ENCODE results near the gene SLC44A2. TPM values are rescaled to one million over a fixed set of nuclear protein-coding genes. Genes with fewer than 3 reads are reported as not detected.
"Not testable (repeated sequence)": the region's sequence is repeated elsewhere in the genome, so short reads cannot be mapped to it uniquely, and the experiment has no call there.

Gene SLC44A2
- total and polyA plus RNA-seq, 3 experiments from 2014 or later = 70.5 to 285 (median 88.2) TPM

DNA sequence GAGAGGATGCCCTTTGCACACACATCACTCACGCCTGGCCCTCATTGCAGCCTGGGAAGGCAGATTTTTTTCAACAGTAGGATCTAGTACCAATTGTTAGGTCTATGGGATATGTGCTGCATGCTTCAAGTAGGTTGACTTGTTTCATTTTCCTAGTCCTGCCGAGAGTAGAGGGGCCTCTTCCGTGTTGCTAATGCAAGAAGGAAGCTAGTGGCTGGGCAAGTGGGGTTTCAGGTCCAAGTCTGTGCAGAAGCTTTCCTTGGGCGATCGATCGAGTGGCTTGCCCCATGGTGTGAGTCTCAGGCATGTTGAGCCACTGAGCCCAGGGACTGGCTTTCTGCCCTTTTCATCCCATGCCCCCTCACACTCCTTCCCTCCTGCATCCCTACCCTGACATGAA is 42.5 kb downstream of the SLC44A2 start:
- peaks cover 19% of the 10 kb centered on the region for H3K4me1 ChIP-seq (ENCODE audit: insufficient read depth, low read length)

DNA sequence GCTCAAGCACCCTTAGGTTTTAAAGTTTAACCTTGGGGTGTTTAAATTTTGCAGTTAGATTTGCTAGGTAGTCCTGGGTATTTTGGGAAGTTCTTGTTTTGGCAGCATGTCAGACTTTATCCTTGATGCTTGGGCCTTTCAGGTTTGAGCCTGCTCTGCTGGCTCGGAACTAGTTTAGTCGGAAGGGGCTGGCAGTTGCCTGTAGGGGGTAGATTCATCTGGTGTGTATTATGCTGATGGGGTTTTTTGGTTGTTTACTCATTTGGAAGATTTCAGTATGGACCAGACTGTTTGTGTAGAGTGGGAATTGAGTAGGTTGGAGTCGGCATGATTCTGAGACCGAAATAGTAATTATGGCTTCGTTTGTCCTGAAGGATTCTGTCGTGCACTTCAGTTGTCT is 43.9 kb downstream of the SLC44A2 start:
- Mint-ChIP-seq H3K9me3 (no peaks in the 10 kb centered on the region), H3K27ac (peak overlapping the region in 5 of 8 donors; percentile 9 to 80 (median 55)), H3K36me3 (peaks cover 3 to 60% (median 5%) of the 10 kb centered on the region in 3 donors), H3K27me3 (peaks cover 0 to 4% of the 10 kb centered on the region in 2 donors), H3K4me1 (peaks cover 44 to 57% (median 44%) of the 10 kb centered on the region in 3 donors), H3K4me3 (peak overlapping the region in 3 of 7 donors; percentile 6 to 45 (median 33))
- H3K27ac ChIP-seq (ENCODE audit: low read depth, low read length) = no peak overlapping the region
- ChIA-PET POLR2A (no interaction called here), CTCF (interaction anchor here (1.3 kb wide), 1 partner anchor 88 kb away, joined by 3 read pairs; no protein-coding TSS in a partner anchor)
- H3K36me3 ChIP-seq (ENCODE audit: insufficient read depth, low read length) = peaks cover 23% of the 10 kb centered on the region
- DNase-seq = no peak
- no peaks in the 10 kb centered on the region for H3K27me3 ChIP-seq (ENCODE audit: insufficient read depth, low read length, poor library complexity, severe bottlenecking)
- no peaks in the 10 kb centered on the region for H3K9me3 ChIP-seq (ENCODE audit: low read length)
- no peak overlapping the region for H3K4me3 ChIP-seq (ENCODE audit: low read length)
- peaks cover 16% of the 10 kb centered on the region for H3K4me1 ChIP-seq (ENCODE audit: insufficient read depth, low read length)

More for the DNA sequence above, 42.5 kb downstream of the SLC44A2 start:
- H3K27me3 Mint-ChIP-seq = peaks cover 0 to 4% of the 10 kb centered on the region in 2 donors
- no peaks in the 10 kb centered on the region for H3K9me3 Mint-ChIP-seq
- H3K27me3 ChIP-seq (ENCODE audit: insufficient read depth, low read length, poor library complexity, severe bottlenecking) = no peaks in the 10 kb centered on the region
- POLR2A ChIA-PET = interaction anchor here (0.5 kb wide), 1 partner anchor 569 kb away, joined by 3 read pairs; no protein-coding TSS in a partner anchor
- H3K27ac ChIP-seq (ENCODE audit: low read depth, low read length) = no peak overlapping the region
- DNase-seq = no peak
- H3K36me3 Mint-ChIP-seq = peaks cover 0 to 53% (median 2%) of the 10 kb centered on the region in 3 donors
- no peaks in the 10 kb centered on the region for H3K9me3 ChIP-seq (ENCODE audit: low read length)
- CTCF ChIA-PET = interaction anchor here (1.4 kb wide), 1 partner anchor 23 kb away, joined by 4 read pairs; no protein-coding TSS in a partner anchor
- H3K36me3 ChIP-seq (ENCODE audit: insufficient read depth, low read length) = peaks cover 17% of the 10 kb centered on the region
- peak overlapping the region in 3 of 7 donors; percentile 24 to 61 (median 46) for H3K4me3 Mint-ChIP-seq
- H3K4me1 Mint-ChIP-seq = peaks cover 46 to 63% (median 54%) of the 10 kb centered on the region in 3 donors
- H3K4me3 ChIP-seq (ENCODE audit: low read length) = no peak overlapping the region
- H3K27ac Mint-ChIP-seq = peak overlapping the region in 3 of 8 donors; percentile 36 to 73 (median 68)

DNA sequence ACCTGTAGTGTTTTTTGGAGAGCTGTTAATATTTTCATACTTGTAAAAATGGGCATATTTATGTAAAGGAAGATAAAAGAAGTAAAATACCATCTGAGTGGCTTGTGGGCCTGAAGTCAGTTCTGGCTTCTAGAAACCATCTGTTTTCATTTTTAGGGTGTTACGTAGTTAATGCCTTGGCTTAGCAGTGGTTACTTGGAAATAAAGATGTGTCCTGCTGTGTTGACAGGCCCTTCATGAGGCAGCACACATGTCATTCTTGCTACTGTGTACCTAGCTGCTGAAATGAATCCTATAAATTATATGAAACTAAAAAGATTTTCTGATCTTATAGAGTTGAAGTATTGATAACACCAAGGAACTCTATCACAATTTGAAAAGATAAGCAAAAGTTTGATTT is 44.8 kb downstream of the SLC44A2 start:
- POLR2A ChIA-PET = no interaction called here
- DNase-seq = no peak
- H3K9me3 Mint-ChIP-seq = no peaks in the 10 kb centered on the region
- H3K4me3 ChIP-seq (ENCODE audit: low read length) = no peak overlapping the region
- H3K4me3 Mint-ChIP-seq = peak overlapping the region in 1 of 7 donors; percentile 44
- no peak overlapping the region for H3K27ac ChIP-seq (ENCODE audit: low read depth, low read length)
- H3K36me3 ChIP-seq (ENCODE audit: insufficient read depth, low read length) = peaks cover 23% of the 10 kb centered on the region
- peak overlapping the region in 4 of 8 donors; percentile 9 to 63 (median 29) for H3K27ac Mint-ChIP-seq
- CTCF ChIA-PET = interaction anchor here (1.3 kb wide), 1 partner anchor 89 kb away, joined by 3 read pairs; no protein-coding TSS in a partner anchor
- H3K4me1 Mint-ChIP-seq = peaks cover 44 to 53% (median 44%) of the 10 kb centered on the region in 3 donors
- H3K4me1 ChIP-seq (ENCODE audit: insufficient read depth, low read length) = peaks cover 16% of the 10 kb centered on the region
- no peaks in the 10 kb centered on the region for H3K27me3 ChIP-seq (ENCODE audit: insufficient read depth, low read length, poor library complexity, severe bottlenecking)
- peaks cover 0 to 4% of the 10 kb centered on the region in 2 donors for H3K27me3 Mint-ChIP-seq
- H3K36me3 Mint-ChIP-seq = peaks cover 3 to 67% (median 8%) of the 10 kb centered on the region in 3 donors
- H3K9me3 ChIP-seq (ENCODE audit: low read length) = no peaks in the 10 kb centered on the region

DNA sequence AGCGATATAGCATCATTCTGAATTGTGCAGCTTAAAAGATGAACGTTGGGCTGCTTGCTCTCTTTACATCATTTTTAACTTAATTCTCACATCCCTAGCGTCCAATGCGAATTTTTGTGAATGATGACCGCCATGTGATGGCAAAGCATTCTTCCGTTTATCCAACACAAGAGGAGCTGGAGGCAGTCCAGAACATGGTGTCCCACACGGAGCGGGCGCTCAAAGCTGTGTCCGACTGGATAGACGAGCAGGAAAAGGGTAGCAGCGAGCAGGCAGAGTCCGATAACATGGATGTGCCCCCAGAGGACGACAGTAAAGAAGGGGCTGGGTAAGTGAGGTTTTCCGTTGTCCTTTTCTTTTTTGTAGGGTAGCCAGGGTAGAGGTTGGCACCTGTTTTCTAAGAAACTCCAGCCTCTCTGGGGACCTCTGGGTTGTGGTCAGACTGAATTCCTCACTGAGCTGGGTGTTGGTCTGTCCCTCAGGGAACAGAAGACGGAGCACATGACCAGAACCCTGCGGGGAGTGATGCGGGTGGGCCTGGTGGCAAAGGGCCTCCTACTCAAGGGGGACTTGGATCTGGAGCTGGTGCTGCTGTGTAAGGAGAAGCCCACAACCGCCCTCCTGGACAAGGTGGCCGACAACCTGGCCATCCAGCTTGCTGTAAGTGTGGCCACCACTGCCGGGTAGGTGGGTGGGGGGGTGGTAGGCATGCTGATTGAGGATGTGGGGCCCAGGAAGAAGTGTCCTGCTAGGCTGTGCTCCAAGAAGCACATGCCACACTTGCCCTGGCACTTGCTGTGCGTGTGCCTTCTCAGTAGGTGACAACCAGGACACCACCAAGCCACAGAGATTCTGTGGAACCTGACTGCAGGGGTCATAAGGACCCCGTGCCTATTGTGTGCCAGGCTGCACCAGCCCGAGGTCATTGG is 45.8 kb downstream of the SLC44A2 start:
- H3K4me3 Mint-ChIP-seq = no peak overlapping the region
- no peaks in the 10 kb centered on the region for H3K9me3 Mint-ChIP-seq
- H3K4me1 ChIP-seq (ENCODE audit: insufficient read depth, low read length) = peaks cover 16% of the 10 kb centered on the region
- H3K27me3 Mint-ChIP-seq = peaks cover 0 to 4% of the 10 kb centered on the region in 2 donors
- POLR2A ChIA-PET = interaction anchor here (0.6 to 0.7 kb wide), 3 partner anchors 16 to 46 kb away, joined by 3 to 7 read pairs (median 4); no protein-coding TSS in a partner anchor
- CTCF ChIA-PET = interaction anchor here (0.9 kb wide), 1 partner anchor 29 kb away, joined by 4 read pairs; no protein-coding TSS in a partner anchor
- DNase-seq = no peak
- H3K27ac ChIP-seq (ENCODE audit: low read depth, low read length) = no peak overlapping the region
- H3K4me1 Mint-ChIP-seq = peaks cover 40 to 49% (median 41%) of the 10 kb centered on the region in 3 donors
- H3K27me3 ChIP-seq (ENCODE audit: insufficient read depth, low read length, poor library complexity, severe bottlenecking) = no peaks in the 10 kb centered on the region
- H3K36me3 ChIP-seq (ENCODE audit: insufficient read depth, low read length) = peaks cover 29% of the 10 kb centered on the region
- H3K36me3 Mint-ChIP-seq = peaks cover 3 to 73% (median 14%) of the 10 kb centered on the region in 3 donors
- H3K4me3 ChIP-seq (ENCODE audit: low read length) = no peak overlapping the region
- no peaks in the 10 kb centered on the region for H3K9me3 ChIP-seq (ENCODE audit: low read length)
- H3K27ac Mint-ChIP-seq = peak overlapping the region in 3 of 8 donors; percentile 23 to 81 (median 74)

DNA sequence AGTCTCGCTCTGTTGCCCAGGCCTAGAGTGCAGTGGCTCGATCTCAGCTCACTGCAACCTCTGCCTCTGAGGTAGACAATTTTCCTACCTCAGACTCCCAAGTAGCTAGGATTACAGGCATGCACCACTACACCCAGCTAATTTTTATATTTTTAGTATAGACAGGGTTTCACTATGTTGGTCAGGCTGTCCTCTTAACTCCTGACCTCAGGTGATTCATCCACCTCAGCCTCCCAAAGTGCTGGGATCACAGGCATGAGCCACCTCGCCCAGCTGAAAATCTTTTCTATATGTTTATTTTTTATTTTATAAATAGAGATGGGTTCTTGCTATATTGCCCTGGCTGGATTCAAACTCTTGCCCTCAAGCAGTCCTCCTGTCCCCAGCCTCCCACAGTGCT is 46.6 kb downstream of the SLC44A2 start:
- not testable (repeated sequence) for H3K4me3 Mint-ChIP-seq; H3K9me3 ChIP-seq (ENCODE audit: low read length); DNase-seq; H3K9me3 Mint-ChIP-seq; H3K4me3 ChIP-seq (ENCODE audit: low read length); H3K27ac ChIP-seq (ENCODE audit: low read depth, low read length); H3K27me3 Mint-ChIP-seq; H3K27ac Mint-ChIP-seq; H3K27me3 ChIP-seq (ENCODE audit: insufficient read depth, low read length, poor library complexity, severe bottlenecking)
- POLR2A ChIA-PET = interaction anchor here (0.6 to 0.7 kb wide), 2 partner anchors 16 to 30 kb away, joined by 3 to 7 read pairs; no protein-coding TSS in a partner anchor
- CTCF ChIA-PET = interaction anchor here (0.9 to 1.6 kb wide), 2 partner anchors 10 to 28 kb away, joined by 4 to 7 read pairs; no protein-coding TSS in a partner anchor
- H3K36me3 ChIP-seq (ENCODE audit: insufficient read depth, low read length) = peaks cover 33% of the 10 kb centered on the region
- H3K4me1 ChIP-seq (ENCODE audit: insufficient read depth, low read length) = peaks cover 16% of the 10 kb centered on the region
- peaks cover 3 to 68% (median 15%) of the 10 kb centered on the region in 3 donors for H3K36me3 Mint-ChIP-seq
- peaks cover 32 to 41% (median 34%) of the 10 kb centered on the region in 3 donors for H3K4me1 Mint-ChIP-seq

DNA sequence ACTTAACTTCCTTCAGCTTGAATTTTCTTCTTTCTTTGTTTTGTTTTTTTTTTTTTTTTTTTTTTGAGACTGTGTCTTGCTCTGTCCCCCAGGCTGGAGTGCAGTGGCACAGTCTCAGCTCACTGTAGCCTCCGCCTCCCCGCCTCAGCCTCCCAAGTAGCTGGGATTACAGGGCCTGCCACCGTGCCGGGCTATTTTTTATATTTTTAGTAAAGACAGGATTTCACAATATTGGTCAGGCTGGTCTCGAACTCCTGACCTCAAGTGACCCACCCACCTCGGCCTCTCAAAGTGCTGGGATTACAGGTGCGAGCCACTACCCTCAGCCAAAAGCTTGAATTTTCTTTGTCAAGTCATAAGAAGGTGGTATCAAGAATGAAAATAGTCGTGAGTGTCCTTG is 49.9 kb downstream of the SLC44A2 start:
- H3K4me1 ChIP-seq (ENCODE audit: insufficient read depth, low read length); POLR2A ChIA-PET; H3K9me3 Mint-ChIP-seq; DNase-seq; H3K27me3 Mint-ChIP-seq; CTCF ChIA-PET; H3K4me3 Mint-ChIP-seq; H3K27me3 ChIP-seq (ENCODE audit: insufficient read depth, low read length, poor library complexity, severe bottlenecking); H3K27ac Mint-ChIP-seq; H3K9me3 ChIP-seq (ENCODE audit: low read length); H3K27ac ChIP-seq (ENCODE audit: low read depth, low read length); H3K4me3 ChIP-seq (ENCODE audit: low read length): not testable (repeated sequence)
- Mint-ChIP-seq H3K36me3 (peaks cover 3 to 85% (median 15%) of the 10 kb centered on the region in 3 donors), H3K4me1 (peaks cover 8 to 15% (median 12%) of the 10 kb centered on the region in 3 donors)
- H3K36me3 ChIP-seq (ENCODE audit: insufficient read depth, low read length) = peaks cover 66% of the 10 kb centered on the region

DNA sequence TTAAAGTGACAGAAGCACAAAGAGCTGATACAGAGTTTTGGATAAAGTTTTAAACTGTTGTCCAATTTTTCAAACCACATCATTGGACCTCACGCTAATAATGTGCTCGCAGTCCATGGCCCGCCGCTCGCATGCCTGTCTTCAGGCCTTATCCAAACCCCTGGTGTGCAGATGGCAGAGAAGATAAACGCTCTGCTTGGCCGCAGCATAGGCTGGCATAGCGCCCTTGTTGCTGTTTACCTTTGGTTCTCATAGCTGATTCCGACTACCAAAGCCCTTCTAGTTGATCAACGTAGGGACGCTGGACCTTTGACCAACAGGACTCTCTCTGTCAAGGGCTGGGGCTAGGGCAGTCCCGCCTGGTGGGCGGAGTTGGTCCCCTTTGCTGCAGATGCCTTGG is 52.4 kb downstream of the SLC44A2 start:
- no peak overlapping the region for H3K27ac ChIP-seq (ENCODE audit: low read depth, low read length)
- CTCF ChIA-PET = no interaction called here
- peaks cover 0 to 6% (median 3%) of the 10 kb centered on the region in 3 donors for H3K4me1 Mint-ChIP-seq

More for the DNA sequence above, 52.4 kb downstream of the SLC44A2 start:
- H3K27me3 Mint-ChIP-seq = no peaks in the 10 kb centered on the region
- POLR2A ChIA-PET = no interaction called here
- H3K36me3 Mint-ChIP-seq = peaks cover 3 to 89% (median 19%) of the 10 kb centered on the region in 3 donors
- DNase-seq = no peak
- no peak overlapping the region for H3K4me3 ChIP-seq (ENCODE audit: low read length)
- no peaks in the 10 kb centered on the region for H3K9me3 ChIP-seq (ENCODE audit: low read length)
- peaks cover 77% of the 10 kb centered on the region for H3K36me3 ChIP-seq (ENCODE audit: insufficient read depth, low read length)
- H3K9me3 Mint-ChIP-seq = no peaks in the 10 kb centered on the region
- no peak overlapping the region for H3K27ac Mint-ChIP-seq
- no peaks in the 10 kb centered on the region for H3K27me3 ChIP-seq (ENCODE audit: insufficient read depth, low read length, poor library complexity, severe bottlenecking)
- H3K4me1 ChIP-seq (ENCODE audit: insufficient read depth, low read length) = no peaks in the 10 kb centered on the region
- no peak overlapping the region for H3K4me3 Mint-ChIP-seq
